Keratinocyte (primary cell): ENCODE data around the gene PDE6G. TPM values are rescaled to one million over a fixed set of nuclear protein-coding genes. Genes with fewer than 3 reads are reported as not detected.

Source experiments
- DNase-seq: peaks from one replicate; pipeline ENCODE4 v3.0.0-alpha.2; 2011; ENCODE audit warnings: low read depth, missing footprints, low spot score
- FAIRE-seq: peaks from 2 replicates; lab custom pipeline; 2011; peaks lifted over from hg19 to GRCh38; lab: Jason Lieb, UNC
- H2AFZ ChIP-seq: 2 replicates; pipeline ENCODE4 v1.6.0; 2012; ENCODE audit warnings: low read length, control low read depth, inconsistent platforms; ENCODE audit not compliant: control insufficient read depth
- H3K27ac ChIP-seq: 2 replicates; pipeline ENCODE4 v1.5.1; 2011; ENCODE audit warnings: low read length; ENCODE audit not compliant: control insufficient read depth, insufficient read depth
- H3K27me3 ChIP-seq: 3 replicates; pipeline ENCODE4 v1.6.0; 2011; ENCODE audit warnings: low read length; ENCODE audit not compliant: control insufficient read depth, insufficient read depth; ENCODE audit errors: extremely low read depth
- H3K36me3 ChIP-seq, 2 experiments: 2 replicates in 1 of 2; 3 replicates in 1 of 2; pipeline ENCODE4 v1.5.1; 2011; ENCODE audit warnings: low read length in 2 of 2, mild to moderate bottlenecking in 1 of 2; ENCODE audit not compliant: control insufficient read depth in 2 of 2, insufficient read depth in 2 of 2; ENCODE audit errors: extremely low read depth in 1 of 2
- H3K4me1 ChIP-seq: 3 replicates; pipeline ENCODE4 v1.5.1; 2011; ENCODE audit warnings: low read length; ENCODE audit not compliant: control insufficient read depth, insufficient read depth; ENCODE audit errors: extremely low read depth
- H3K4me2 ChIP-seq: 3 replicates; pipeline ENCODE4 v1.6.0; 2011; ENCODE audit warnings: low read depth, low read length; ENCODE audit not compliant: control insufficient read depth, insufficient read depth; ENCODE audit errors: extremely low read depth
- H3K4me3 ChIP-seq, 3 experiments: fragments of 200-600 bp in 1 of 3; sonication (generic) in 1 of 3; 2 replicates in 2 of 3; 3 replicates in 1 of 3; pipeline ENCODE4 v1.5.1; 2011 to 2016; ENCODE audit warnings: low read length in 3 of 3, mild to moderate bottlenecking in 3 of 3, control low read depth in 2 of 3, inconsistent platforms in 1 of 3, low read depth in 1 of 3, mixed read lengths in 1 of 3, mixed run types in 1 of 3, moderate library complexity in 1 of 3; ENCODE audit not compliant: control insufficient read depth in 2 of 3, insufficient read depth in 2 of 3; ENCODE audit errors: extremely low read depth in 1 of 3
- H3K79me2 ChIP-seq: 2 replicates; pipeline ENCODE4 v1.6.0; 2012; ENCODE audit warnings: low read length; ENCODE audit not compliant: control insufficient read depth, insufficient read depth
- H3K9ac ChIP-seq: 3 replicates; pipeline ENCODE4 v1.6.0; 2011; ENCODE audit warnings: low read length; ENCODE audit not compliant: control insufficient read depth, insufficient read depth; ENCODE audit errors: extremely low read depth
- H3K9me1 ChIP-seq: 3 replicates; pipeline ENCODE4 v1.6.0; 2011; ENCODE audit warnings: low read length; ENCODE audit not compliant: control insufficient read depth, insufficient read depth; ENCODE audit errors: extremely low read depth
- H3K9me3 ChIP-seq: 2 replicates; pipeline ENCODE4 v1.5.1; 2012; ENCODE audit warnings: low read depth, low read length; ENCODE audit not compliant: control insufficient read depth
- H4K20me1 ChIP-seq: 3 replicates; pipeline ENCODE4 v1.6.0; 2011; ENCODE audit warnings: low read length; ENCODE audit not compliant: control insufficient read depth, insufficient read depth; ENCODE audit errors: extremely low read depth
- EZH2 ChIP-seq: IDR thresholded peaks from one replicate; pipeline ENCODE4 v1.6.1; 2012; ENCODE audit warnings: inconsistent platforms, mild to moderate bottlenecking, low read length, moderate library complexity
- dilution Hi-C: fragments of 300-500 bp; cut with MboI; formaldehyde crosslinking; loops from one replicate; pipeline ENCODE4 v1.7.0; 2020; ENCODE audit warnings: low sequenced_read_pairs; ENCODE audit not compliant: extremely low pct_ligation_motif_present
- polyA plus RNA-seq, 5 experiments: library from polyadenylated mRNA; depleted of rRNA in 3 of 5; stranded (reverse) in 3 of 5; stranded (forward) in 1 of 5; unstranded in 1 of 5; fragments of >200 nt; gene quantifications; 1 replicate in 1 of 5; 2 replicates in 3 of 5; 3 replicates in 1 of 5; pipeline versions ENCODE4 v1.2.1 to v1.2.3, GENCODE V29; 2011 to 2012; ENCODE audit warnings: missing spikeins in 2 of 5, low read depth in 1 of 5, low replicate concordance in 1 of 5
- TF ChIP-seq, protein P1 (sequence below), 3 experiments: IDR thresholded peaks in 1 of 3; conservative IDR thresholded peaks in 1 of 3; optimal IDR thresholded peaks in 1 of 3; 2 replicates in 2 of 3; 3 replicates in 1 of 3; pipeline versions ENCODE3 to v1.5.1; 2011; ENCODE audit warnings: low read length in 3 of 3, mild to moderate bottlenecking in 3 of 3, moderate library complexity in 2 of 3, control low read depth in 1 of 3, inconsistent platforms in 1 of 3; ENCODE audit not compliant: insufficient read depth in 2 of 3; ENCODE audit errors: extremely low read depth in 1 of 3

The PDE6G gene
- polyA plus RNA-seq, 1 donor (not counting 4 experiments of a cell fraction or from before 2014, with no cell fraction given) = not detected

DNA sequence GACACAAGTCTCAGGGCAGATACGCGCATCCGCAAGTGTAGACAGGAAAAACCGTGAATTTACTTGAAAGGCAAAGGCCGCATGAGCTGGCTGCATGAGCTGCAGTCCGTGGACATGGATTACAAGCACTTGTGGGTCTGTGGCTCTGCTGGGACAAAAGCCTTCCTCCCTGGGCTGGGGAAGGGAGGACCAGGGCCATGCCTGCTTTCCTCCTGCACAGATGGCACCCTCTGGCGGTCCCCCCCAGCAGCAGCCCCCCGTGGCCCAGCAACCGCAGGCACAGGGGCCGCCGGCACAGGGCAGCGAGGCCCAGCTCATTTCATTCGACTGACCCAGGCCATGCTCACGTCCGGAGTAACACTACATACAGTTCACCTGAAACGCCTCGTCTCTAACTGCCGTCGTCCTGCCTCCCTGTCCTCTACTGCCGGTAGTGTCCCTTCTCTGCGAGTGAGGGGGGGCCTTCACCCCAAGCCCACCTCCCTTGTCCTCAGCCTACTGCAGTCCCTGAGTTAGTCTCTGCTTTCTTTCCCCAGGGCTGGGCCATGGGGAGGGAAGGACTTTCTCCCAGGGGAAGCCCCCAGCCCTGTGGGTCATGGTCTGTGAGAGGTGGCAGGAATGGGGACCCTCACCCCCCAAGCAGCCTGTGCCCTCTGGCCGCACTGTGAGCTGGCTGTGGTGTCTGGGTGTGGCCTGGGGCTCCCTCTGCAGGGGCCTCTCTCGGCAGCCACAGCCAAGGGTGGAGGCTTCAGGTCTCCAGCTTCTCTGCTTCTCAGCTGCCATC, 45.1 kb upstream of the PDE6G start:
- H3K79me2 ChIP-seq = peaks cover 76% of the 10 kb centered on the region
- no peak for TF ChIP-seq EZH2
- TF ChIP-seq, protein P1, sequence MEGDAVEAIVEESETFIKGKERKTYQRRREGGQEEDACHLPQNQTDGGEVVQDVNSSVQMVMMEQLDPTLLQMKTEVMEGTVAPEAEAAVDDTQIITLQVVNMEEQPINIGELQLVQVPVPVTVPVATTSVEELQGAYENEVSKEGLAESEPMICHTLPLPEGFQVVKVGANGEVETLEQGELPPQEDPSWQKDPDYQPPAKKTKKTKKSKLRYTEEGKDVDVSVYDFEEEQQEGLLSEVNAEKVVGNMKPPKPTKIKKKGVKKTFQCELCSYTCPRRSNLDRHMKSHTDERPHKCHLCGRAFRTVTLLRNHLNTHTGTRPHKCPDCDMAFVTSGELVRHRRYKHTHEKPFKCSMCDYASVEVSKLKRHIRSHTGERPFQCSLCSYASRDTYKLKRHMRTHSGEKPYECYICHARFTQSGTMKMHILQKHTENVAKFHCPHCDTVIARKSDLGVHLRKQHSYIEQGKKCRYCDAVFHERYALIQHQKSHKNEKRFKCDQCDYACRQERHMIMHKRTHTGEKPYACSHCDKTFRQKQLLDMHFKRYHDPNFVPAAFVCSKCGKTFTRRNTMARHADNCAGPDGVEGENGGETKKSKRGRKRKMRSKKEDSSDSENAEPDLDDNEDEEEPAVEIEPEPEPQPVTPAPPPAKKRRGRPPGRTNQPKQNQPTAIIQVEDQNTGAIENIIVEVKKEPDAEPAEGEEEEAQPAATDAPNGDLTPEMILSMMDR (optimal IDR thresholded peaks at IDR 0.05 in 1 of 3, IDR thresholded peaks at IDR 0.05 in 1 of 3, conservative IDR thresholded peaks at IDR 0.05 in 1 of 3; ENCODE audit: extremely low read depth in 1 of 3, insufficient read depth in 2 of 3, low read length in 3 of 3) = peak in 1 of 3 experiments; percentile 4
- no peak for DNase-seq
- FAIRE-seq = no peak
- H3K27ac ChIP-seq = no peak overlapping the region
- peaks cover 40 to 50% of the 10 kb centered on the region in 2 experiments for H3K36me3 ChIP-seq
- H3K9ac ChIP-seq = peak overlapping the region; percentile 97
- peak overlapping the region; percentile 67 to 93 (median 88) for H3K4me3 ChIP-seq
- H3K27me3 ChIP-seq = no peaks in the 10 kb centered on the region
- dilution Hi-C loops = no loop called here
- H3K9me1 ChIP-seq = no peaks in the 10 kb centered on the region
- H3K4me2 ChIP-seq = peak overlapping the region; percentile 95
- H2AFZ ChIP-seq = no peak overlapping the region
- H4K20me1 ChIP-seq = peaks cover 3% of the 10 kb centered on the region
- H3K4me1 ChIP-seq = peaks cover 19% of the 10 kb centered on the region
- H3K9me3 ChIP-seq = no peaks in the 10 kb centered on the region

DNA sequence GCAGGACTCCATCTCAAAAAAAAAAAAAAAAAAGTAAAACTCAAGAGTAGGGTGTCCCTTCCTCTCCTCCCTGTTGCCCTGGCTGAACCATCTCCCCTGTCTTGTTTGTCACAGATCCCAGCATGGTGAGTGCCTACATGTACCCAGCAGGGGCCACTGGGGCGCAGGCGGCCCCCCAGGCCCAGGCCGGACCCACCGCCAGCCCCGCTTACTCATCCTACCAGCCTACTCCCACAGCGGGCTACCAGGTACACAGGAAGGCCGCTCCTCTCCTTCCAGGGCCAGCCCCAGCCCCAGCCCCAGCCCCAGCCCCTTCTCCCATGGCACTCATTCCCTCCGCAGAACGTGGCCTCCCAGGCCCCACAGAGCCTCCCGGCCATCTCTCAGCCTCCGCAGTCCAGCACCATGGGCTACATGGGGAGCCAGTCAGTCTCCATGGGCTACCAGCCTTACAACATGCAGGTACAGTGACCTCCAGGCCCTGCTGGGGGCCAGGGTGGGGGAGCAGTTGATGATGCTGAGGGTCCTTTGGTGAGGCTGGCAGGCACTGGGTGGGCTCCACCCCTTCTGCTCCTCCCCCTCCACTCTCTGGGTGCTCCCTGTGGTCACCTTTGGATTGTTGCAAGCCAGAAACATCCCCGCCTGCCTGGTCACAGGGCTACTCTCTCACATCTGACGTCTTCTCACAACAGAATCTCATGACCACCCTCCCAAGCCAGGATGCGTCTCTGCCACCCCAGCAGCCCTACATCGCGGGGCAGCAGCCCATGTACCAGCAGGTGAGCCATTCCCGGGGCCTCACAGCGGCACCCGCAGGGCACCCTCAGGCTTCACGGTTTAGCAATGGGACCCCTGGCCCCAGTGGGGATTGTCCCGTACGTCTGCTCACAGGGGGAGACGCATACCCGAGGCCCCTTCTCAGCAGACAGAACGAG, 44.3 kb upstream of the PDE6G start:
- Histone ChIP-seq H3K9me3 (no peaks in the 10 kb centered on the region), H4K20me1 (peaks cover 3% of the 10 kb centered on the region), H3K4me2 (no peak overlapping the region), H3K4me1 (peaks cover 19% of the 10 kb centered on the region), H3K9ac (no peak overlapping the region), H3K36me3 (peaks cover 42 to 49% of the 10 kb centered on the region in 2 experiments), H3K27ac (no peak overlapping the region), H3K4me3 (no peak overlapping the region), H3K79me2 (peaks cover 79% of the 10 kb centered on the region), H2AFZ (no peak overlapping the region), H3K9me1 (no peaks in the 10 kb centered on the region), H3K27me3 (no peaks in the 10 kb centered on the region)
- TF ChIP-seq EZH2 = no peak
- TF ChIP-seq, protein P1 (optimal IDR thresholded peaks at IDR 0.05 in 1 of 3, IDR thresholded peaks at IDR 0.05 in 1 of 3, conservative IDR thresholded peaks at IDR 0.05 in 1 of 3; ENCODE audit: extremely low read depth in 1 of 3, insufficient read depth in 2 of 3, low read length in 3 of 3) = no peak
- dilution Hi-C loops = no loop called here
- DNase-seq (no peak), FAIRE-seq (no peak)
